Right lobe of liver (tissue), 4 donors: ENCODE results near the gene RASGRP3.

ENCODE experiments used
- POLR2A ChIP-seq: fragments of 450-650 bp; IDR thresholded peaks from one replicate; pipeline ENCODE4 v1.6.1; 2017; ENCODE audit warnings: antibody characterized with exemption, mild to moderate bottlenecking
- TF ChIP-seq, protein P1 (sequence below), 4 donors: fragments of 200-600 bp in 3 of 4; fragments of 450-650 bp in 1 of 4; IDR thresholded peaks; one replicate each; pipeline versions ENCODE4 v1.5.1 to v1.8.0; 2016 to 2022; ENCODE audit warnings: antibody characterized with exemption in 4 of 4, mild to moderate bottlenecking in 2 of 4
- donor health status: DM: no; HTN: no; CAD: no.
- donor health status: DM: no; HTN: no; CAD: no.
- donor health status: DM: no; HTN: yes; CAD: no.

DNA sequence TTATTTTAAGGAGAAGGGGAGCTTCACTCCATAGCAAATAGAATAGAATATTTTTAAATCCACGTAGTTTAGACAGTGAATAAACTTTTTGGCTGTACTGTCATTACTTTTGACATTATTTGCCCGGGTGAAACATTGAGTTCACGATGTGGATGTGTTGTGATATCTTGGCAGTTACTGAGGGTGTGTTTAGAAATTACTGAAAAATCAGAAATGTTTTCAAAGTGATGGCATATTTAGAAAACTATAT is 123.4 kb downstream of the RASGRP3 start:
- TF ChIP-seq, protein P1, sequence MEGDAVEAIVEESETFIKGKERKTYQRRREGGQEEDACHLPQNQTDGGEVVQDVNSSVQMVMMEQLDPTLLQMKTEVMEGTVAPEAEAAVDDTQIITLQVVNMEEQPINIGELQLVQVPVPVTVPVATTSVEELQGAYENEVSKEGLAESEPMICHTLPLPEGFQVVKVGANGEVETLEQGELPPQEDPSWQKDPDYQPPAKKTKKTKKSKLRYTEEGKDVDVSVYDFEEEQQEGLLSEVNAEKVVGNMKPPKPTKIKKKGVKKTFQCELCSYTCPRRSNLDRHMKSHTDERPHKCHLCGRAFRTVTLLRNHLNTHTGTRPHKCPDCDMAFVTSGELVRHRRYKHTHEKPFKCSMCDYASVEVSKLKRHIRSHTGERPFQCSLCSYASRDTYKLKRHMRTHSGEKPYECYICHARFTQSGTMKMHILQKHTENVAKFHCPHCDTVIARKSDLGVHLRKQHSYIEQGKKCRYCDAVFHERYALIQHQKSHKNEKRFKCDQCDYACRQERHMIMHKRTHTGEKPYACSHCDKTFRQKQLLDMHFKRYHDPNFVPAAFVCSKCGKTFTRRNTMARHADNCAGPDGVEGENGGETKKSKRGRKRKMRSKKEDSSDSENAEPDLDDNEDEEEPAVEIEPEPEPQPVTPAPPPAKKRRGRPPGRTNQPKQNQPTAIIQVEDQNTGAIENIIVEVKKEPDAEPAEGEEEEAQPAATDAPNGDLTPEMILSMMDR (IDR thresholded peaks at IDR 0.05) = no peak
- no peak for TF ChIP-seq POLR2A
